H9 (cell line): ENCODE results near the gene CNRIP1. TPM values are rescaled to one million over a fixed set of nuclear protein-coding genes. Genes with fewer than 3 reads are reported as not detected.

ENCODE experiments used
- DNase-seq: peaks from one replicate; pipeline ENCODE4 v3.0.0-alpha.2; 2017
- H2AFZ ChIP-seq: one replicate; pipeline ENCODE4 v1.6.1; 2013; ENCODE audit warnings: mild to moderate bottlenecking, low read length, control low read depth, moderate library complexity
- H2AK5ac ChIP-seq: 2 replicates; pipeline ENCODE4 v1.6.1; 2013; ENCODE audit warnings: low read length, control low read depth, mixed read lengths; ENCODE audit not compliant: insufficient read length
- H2BK120ac ChIP-seq: one replicate; pipeline ENCODE4 v1.6.1; 2013; ENCODE audit warnings: low read depth, mild to moderate bottlenecking, low read length, control low read depth, inconsistent platforms; ENCODE audit not compliant: poor library complexity, severe bottlenecking
- H2BK12ac ChIP-seq: 2 replicates; pipeline ENCODE4 v1.6.1; 2013; ENCODE audit warnings: low read length, control low read depth, mixed read lengths, low read depth; ENCODE audit not compliant: insufficient read length
- H2BK15ac ChIP-seq: 2 replicates; pipeline ENCODE4 v1.6.1; 2013; ENCODE audit warnings: low read depth, low read length, control low read depth
- H2BK20ac ChIP-seq: one replicate; pipeline ENCODE4 v1.6.1; 2013; ENCODE audit warnings: low read depth, mild to moderate bottlenecking, low read length, control low read depth, inconsistent platforms; ENCODE audit not compliant: poor library complexity, severe bottlenecking
- H2BK5ac ChIP-seq: 2 replicates; pipeline ENCODE4 v1.6.1; 2013; ENCODE audit warnings: low read length, control low read depth, mixed read lengths; ENCODE audit not compliant: insufficient read length
- H3K14ac ChIP-seq: 2 replicates; pipeline ENCODE4 v1.6.1; 2013; ENCODE audit warnings: low read length, control low read depth; ENCODE audit not compliant: insufficient read depth
- H3K18ac ChIP-seq: 2 replicates; pipeline ENCODE4 v1.6.1; 2013; ENCODE audit warnings: low read depth, mild to moderate bottlenecking, mixed read lengths, low read length, control low read depth; ENCODE audit not compliant: insufficient read length
- H3K23ac ChIP-seq: 2 replicates; pipeline ENCODE4 v1.6.1; 2013; ENCODE audit warnings: low read length, control low read depth, mixed read lengths, low read depth; ENCODE audit not compliant: insufficient read length
- H3K23me2 ChIP-seq: 2 replicates; pipeline ENCODE4 v1.6.1; 2013; ENCODE audit warnings: low read depth, mild to moderate bottlenecking, mixed read lengths, low read length, control low read depth; ENCODE audit not compliant: insufficient read length, poor library complexity, severe bottlenecking
- H3K27ac ChIP-seq: 2 replicates; pipeline ENCODE4 v1.5.1; 2013; ENCODE audit warnings: low read length, control low read depth, mixed read lengths, low read depth; ENCODE audit not compliant: insufficient read length
- H3K27me3 ChIP-seq: 2 replicates; pipeline ENCODE4 v1.6.1; 2013; ENCODE audit warnings: low read length, control low read depth, inconsistent platforms; ENCODE audit not compliant: insufficient read depth
- H3K4ac ChIP-seq: 2 replicates; pipeline ENCODE4 v1.6.1; 2013; ENCODE audit warnings: low read depth, mild to moderate bottlenecking, control low read depth, inconsistent platforms, low read length, moderate library complexity
- H3K4me1 ChIP-seq: 2 replicates; pipeline ENCODE4 v1.6.1; 2013; ENCODE audit warnings: low read length, control low read depth, inconsistent platforms; ENCODE audit not compliant: insufficient read depth
- H3K4me2 ChIP-seq: 2 replicates; pipeline ENCODE4 v1.6.1; 2013; ENCODE audit warnings: low read length, control low read depth, mixed read lengths; ENCODE audit not compliant: insufficient read length, insufficient read depth
- H3K56ac ChIP-seq: 2 replicates; pipeline ENCODE4 v1.6.1; 2013; ENCODE audit warnings: low read depth, mild to moderate bottlenecking, mixed read lengths, low read length, control low read depth; ENCODE audit not compliant: insufficient read length
- H3K79me1 ChIP-seq: 2 replicates; pipeline ENCODE4 v1.6.1; 2013; ENCODE audit warnings: low read depth, mild to moderate bottlenecking, moderate library complexity, low read length, control low read depth, inconsistent platforms; ENCODE audit not compliant: insufficient read depth, poor library complexity, severe bottlenecking
- H3K79me2 ChIP-seq: 2 replicates; pipeline ENCODE4 v1.6.1; 2013; ENCODE audit warnings: low read length, control low read depth, inconsistent platforms; ENCODE audit not compliant: insufficient read depth
- H3K9ac ChIP-seq: 2 replicates; pipeline ENCODE4 v1.6.1; 2013; ENCODE audit warnings: low read length, control low read depth, mixed read lengths; ENCODE audit not compliant: insufficient read length; ENCODE audit errors: extremely low read depth
- H3K9me3 ChIP-seq: one replicate; pipeline ENCODE4 v1.6.1; 2013; ENCODE audit warnings: low read depth, low read length, inconsistent platforms; ENCODE audit not compliant: control insufficient read depth
- H3T11ph ChIP-seq: one replicate; pipeline ENCODE4 v1.6.1; 2013; ENCODE audit warnings: mild to moderate bottlenecking, low read length, control low read depth, inconsistent platforms
- H4K20me1 ChIP-seq: one replicate; pipeline ENCODE4 v1.6.1; 2013; ENCODE audit not compliant: control insufficient read depth, insufficient read length, insufficient read depth
- H4K5ac ChIP-seq: 2 replicates; pipeline ENCODE4 v1.6.1; 2013; ENCODE audit warnings: low read depth, mild to moderate bottlenecking, mixed read lengths, low read length, control low read depth; ENCODE audit not compliant: insufficient read length
- H4K8ac ChIP-seq: replicated peaks from 2 replicates; pipeline ENCODE4 v1.6.1; 2013; ENCODE audit warnings: low read length, control low read depth, mixed read lengths, low read depth; ENCODE audit not compliant: insufficient read length
- H4K91ac ChIP-seq: 2 replicates; pipeline ENCODE4 v1.6.1; 2013; ENCODE audit warnings: low read depth, mild to moderate bottlenecking, moderate library complexity, mixed read lengths, low read length, control low read depth; ENCODE audit not compliant: insufficient read length
- H3K27ac Mint-ChIP-seq, 3 experiments: 2 replicates in 2 of 3; 3 replicates in 1 of 3; pipeline ENCODE4 v1.8.0; 2020 to 2021; ENCODE audit warnings: mixed read lengths in 3 of 3, mild to moderate bottlenecking in 1 of 3, moderate library complexity in 1 of 3
- H3K27me3 Mint-ChIP-seq: 2 replicates; pipeline ENCODE4 v1.8.0; 2021; ENCODE audit warnings: low read depth, mild to moderate bottlenecking, moderate library complexity, mixed read lengths
- H3K36me3 Mint-ChIP-seq, 3 experiments: 2 replicates in 2 of 3; 3 replicates in 1 of 3; pipeline ENCODE4 v1.8.0; 2020 to 2021; ENCODE audit warnings: low read depth in 3 of 3, mixed read lengths in 3 of 3; ENCODE audit not compliant: insufficient read depth in 1 of 3
- H3K4me1 Mint-ChIP-seq, 2 experiments: 2 replicates each; pipeline ENCODE4 v1.8.0; 2020; ENCODE audit warnings: mixed read lengths in 2 of 2
- H3K4me3 Mint-ChIP-seq, 2 experiments: 2 replicates in 1 of 2; 3 replicates in 1 of 2; pipeline ENCODE4 v1.8.0; 2020 to 2021; ENCODE audit warnings: mild to moderate bottlenecking in 2 of 2, mixed read lengths in 2 of 2, moderate library complexity in 1 of 2
- H3K9me3 Mint-ChIP-seq, 2 experiments: 2 replicates in 1 of 2; 3 replicates in 1 of 2; pipeline ENCODE4 v1.8.0; 2020; ENCODE audit warnings: mild to moderate bottlenecking in 2 of 2, mixed read lengths in 2 of 2, moderate library complexity in 1 of 2
- CTCF ChIP-seq: fragments of 200-600 bp; sonication (generic); conservative IDR thresholded peaks from 3 replicates; pipeline ENCODE4 v1.8.0; 2021; ENCODE audit warnings: antibody characterized with exemption, mild to moderate bottlenecking
- WGBS: extraction: QIAGEN DNeasy Blood & Tissue Kit; methylation state at CpG from one replicate; pipeline ENCODE4 v1.1.7; 2013; ENCODE audit warnings: missing lambda C conversion rate, low lambda C conversion rate, mixed read lengths; ENCODE audit not compliant: insufficient read length; ENCODE audit errors: extremely low coverage; 5-methylcytosine and 5-hydroxymethylcytosine counted together
- total RNA-seq: library from RNA; stranded (reverse); gene quantifications from 2 replicates; pipeline ENCODE4 v1.2.1, GENCODE V29; 2021

The CNRIP1 gene
- total RNA-seq, 1 experiment from 2014 or later, result 0.70 TPM

- Histone ChIP-seq H3K9me3 (no peaks in the 10 kb centered on the region), H3K9ac (no peak overlapping the region), H2BK12ac (no peak overlapping the region), H3K4ac (no peak overlapping the region), H4K5ac (no peak overlapping the region), H3T11ph (no peak overlapping the region), H3K18ac (no peak overlapping the region), H2BK120ac (no peak overlapping the region), H3K56ac (no peak overlapping the region), H3K79me1 (peaks cover 3% of the 10 kb centered on the region), H4K8ac (no peak overlapping the region), H4K20me1 (no peaks in the 10 kb centered on the region), H3K27me3 (no peaks in the 10 kb centered on the region), H3K4me1 (0 out of 2 replicates have a peak, but pooled peaks cover 3% of the 10 kb centered on the region), H2BK20ac (no peak overlapping the region), H2AFZ (no peak overlapping the region), H2BK5ac (no peak overlapping the region), H3K14ac (no peak overlapping the region), H3K79me2 (peaks cover 67% of the 10 kb centered on the region), H3K27ac (no peak overlapping the region), H4K91ac (no peak overlapping the region), H3K23me2 (peaks cover 4% of the 10 kb centered on the region), H3K4me2 (no peak overlapping the region), H2BK15ac (no peak overlapping the region), H2AK5ac (no peak overlapping the region), H3K23ac (no peak overlapping the region)
- Mint-ChIP-seq H3K27ac (no peak overlapping the region), H3K4me3 (no peak overlapping the region), H3K27me3 (no peaks in the 10 kb centered on the region), H3K36me3 (peaks cover 0 to 4% (median 2%) of the 10 kb centered on the region in 3 experiments; a peak in 2 of 7 replicates), H3K9me3 (peaks cover 0 to 3% of the 10 kb centered on the region in 2 experiments; a peak in 1 of 5 replicates), H3K4me1 (peaks cover 13 to 14% of the 10 kb centered on the region in 2 experiments)
- WGBS, result no CpG with 5 or more reads among the region's 1 CpG
- no peak for DNase-seq
- no peak for TF ChIP-seq CTCF
These were observed 73.4 kb downstream of the CNRIP1 start for GRCh38 chr2:68246396-68246795.
